Limb (tissue), 2 donors: ENCODE results near the gene NACC1.
A peak's percentile ranks its signal among the peaks of the same experiment; 100 is the strongest.
"Not testable (repeated sequence)": the region's sequence is repeated elsewhere in the genome, so short reads cannot be mapped to it uniquely, and the experiment has no call there.

Experiments used
- DNase-seq, 2 donors: peaks; one replicate each; pipeline ENCODE4 v3.0.0-alpha.2; 2016; ENCODE audit errors: extremely low spot score in 2 of 2

NACC1 gene

DNA sequence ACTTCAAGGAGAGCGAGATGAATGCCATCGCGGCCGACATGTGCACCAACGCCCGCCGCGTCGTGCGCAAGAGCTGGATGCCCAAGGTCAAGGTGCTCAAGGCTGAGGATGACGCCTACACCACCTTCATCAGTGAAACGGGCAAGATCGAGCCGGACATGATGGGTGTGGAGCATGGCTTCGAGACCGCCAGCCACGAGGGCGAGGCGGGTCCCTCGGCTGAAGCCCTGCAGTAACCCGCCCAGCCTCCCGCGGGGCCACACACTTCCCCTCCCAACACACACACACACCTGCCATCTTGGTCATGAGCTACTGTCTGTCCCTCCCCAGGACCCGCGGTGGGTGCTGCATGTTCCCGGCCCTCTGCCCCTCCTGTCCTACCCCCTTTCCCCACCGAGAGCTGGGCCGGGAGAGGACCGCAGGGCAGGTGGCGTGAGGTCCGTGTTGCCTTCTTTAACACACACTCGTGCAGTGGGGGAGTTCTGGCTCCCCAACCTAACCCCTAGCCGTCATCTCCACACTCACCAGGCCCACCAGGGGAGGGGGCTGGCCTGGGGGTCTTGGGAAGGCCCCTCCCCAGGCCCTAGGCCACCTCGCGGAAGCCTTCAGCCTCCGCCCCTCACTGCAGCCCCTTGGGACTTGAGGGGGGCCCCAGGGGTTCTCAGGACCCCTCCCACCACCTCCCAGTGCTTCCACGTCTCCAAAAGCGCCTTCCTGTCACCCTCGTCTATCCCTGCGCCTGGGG is 20.3 kb downstream of the NACC1 start:
- DNase-seq = no peak

DNA sequence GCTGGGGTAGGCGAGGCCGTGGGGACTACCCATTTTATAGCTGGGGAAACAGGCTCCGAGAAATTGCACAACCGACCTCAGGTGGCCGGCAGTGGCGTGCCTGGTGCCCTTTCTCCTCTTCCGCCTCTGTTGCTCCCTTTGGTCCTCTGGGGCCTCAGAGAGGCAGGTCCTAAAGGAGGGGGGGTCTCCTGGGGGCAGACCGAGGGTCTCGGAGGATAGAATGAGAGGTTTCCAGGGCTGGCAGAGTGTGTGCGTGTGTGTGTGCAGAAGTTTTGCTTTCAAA is 20.8 kb downstream of the NACC1 start:
- DNase-seq = no peak

DNA sequence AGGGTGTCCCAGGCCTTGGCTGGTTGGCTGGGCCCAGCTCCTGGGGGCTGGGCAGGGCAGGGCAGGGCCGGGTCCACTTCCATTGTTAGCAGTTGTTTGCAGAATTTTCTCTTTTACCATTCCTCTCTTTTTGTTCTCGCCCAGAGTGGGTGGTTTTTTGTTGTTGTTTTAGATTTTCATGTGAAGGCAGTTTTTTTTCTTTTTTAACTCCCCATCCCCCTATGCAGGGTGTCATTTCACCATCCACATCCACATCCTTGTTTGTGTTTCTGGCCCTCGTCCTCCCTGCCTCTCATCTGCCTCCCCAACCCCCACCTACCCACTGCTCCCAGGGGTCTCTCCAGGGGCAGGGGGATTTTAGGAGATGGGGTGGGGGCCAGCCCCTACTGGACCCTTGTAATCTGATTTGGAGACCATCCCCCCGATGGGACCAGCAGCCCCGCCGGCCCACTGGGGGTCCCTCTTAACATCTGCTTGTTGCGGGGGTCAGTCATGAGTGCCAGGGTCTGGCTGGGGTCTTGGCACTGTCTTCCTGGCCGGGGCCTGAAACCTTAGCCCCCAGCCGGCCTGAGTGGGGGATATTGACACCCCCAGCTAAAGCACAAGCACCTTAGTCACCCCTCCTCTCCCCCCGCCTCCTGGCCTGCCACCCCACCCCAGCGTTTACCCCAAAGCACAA is 21.7 kb downstream of the NACC1 start:
- DNase-seq = no peak

DNA sequence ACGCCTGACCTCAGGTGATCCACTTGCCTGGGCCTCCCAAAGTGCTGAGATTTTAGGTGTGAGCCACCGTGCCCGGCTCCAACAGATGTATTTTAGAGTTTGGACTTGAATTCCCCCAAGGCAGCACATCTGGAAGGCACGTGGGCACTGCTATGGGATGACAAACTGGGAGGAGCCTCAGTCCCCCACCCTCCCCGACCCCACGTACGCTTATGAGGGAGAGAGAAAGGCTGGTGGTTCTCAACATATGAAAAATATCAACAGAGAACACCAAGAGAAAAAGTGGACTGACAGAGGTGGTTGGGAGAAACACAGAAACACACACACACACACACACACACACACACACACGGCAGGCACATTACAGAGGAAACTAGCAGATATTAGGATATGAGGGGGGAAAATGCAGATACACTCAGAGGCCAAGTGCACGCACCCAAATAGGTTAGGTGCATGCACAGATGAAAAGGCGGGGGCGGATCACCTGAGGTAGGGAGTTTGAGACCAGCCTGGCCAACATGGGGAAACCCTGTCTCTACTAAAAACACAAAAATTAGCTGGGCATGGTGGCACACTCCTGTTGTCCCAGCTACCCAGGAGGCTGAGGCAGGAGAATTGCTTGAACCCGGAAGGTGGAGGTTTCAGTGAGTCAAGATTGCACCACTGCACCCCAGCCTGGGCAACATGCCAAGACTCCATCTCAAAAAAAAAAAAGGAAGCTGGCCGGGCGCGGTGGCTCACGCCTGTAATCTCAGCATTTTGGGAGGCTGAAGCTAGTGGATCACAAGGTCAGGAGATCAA is 28.9 kb downstream of the NACC1 start:
- no peak for DNase-seq

DNA sequence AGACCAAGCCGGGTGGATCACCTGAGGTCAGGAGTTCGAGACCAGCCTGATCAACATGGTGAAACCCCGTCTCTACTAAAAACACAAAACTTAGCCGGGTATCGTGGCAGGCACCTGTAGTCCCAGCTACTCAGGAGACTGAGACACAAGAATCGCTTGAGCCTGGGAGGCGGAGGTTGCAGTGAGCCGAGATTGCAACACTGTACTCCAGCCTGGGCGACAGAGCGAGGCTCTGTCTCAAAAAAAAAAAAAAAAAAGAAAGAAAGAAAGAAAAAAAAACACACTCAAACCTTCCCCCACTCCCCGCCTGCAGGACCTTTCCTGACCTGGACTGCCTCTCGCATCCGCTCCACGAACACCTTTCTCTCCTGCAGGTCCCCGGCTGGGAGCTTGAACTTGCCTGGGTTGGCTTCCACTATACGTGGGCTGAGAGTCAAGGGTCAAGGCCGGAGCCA is 31.1 kb downstream of the NACC1 start:
- not testable (repeated sequence) for DNase-seq

DNA sequence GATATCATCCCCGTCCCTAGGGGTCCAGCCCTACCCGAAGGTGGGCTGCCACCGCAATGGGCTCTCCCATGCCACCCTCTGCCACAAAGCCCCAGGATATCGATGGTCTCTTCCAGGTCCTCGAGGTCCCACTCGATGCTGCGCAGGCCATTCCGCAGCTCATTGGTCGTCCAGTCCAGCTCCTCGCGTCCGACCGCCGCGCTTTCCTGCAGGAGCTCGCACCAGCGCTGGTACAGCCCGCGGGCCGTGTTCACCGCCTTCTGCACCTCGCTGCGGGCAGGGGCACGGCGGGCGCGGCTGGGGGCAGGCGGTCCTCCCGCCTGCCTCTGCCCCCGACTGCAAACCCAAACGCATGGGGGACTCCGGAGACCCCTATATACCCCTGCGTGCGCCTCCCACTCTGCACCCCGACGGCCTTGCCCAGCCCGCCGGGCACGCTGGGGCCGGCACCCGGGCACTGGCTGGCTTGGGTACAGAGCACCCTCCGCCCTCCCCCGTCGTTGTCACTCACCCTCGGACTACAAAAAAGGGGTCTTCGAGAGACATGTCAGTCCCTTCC is 31.6 kb downstream of the NACC1 start:
- no peak for DNase-seq

DNA sequence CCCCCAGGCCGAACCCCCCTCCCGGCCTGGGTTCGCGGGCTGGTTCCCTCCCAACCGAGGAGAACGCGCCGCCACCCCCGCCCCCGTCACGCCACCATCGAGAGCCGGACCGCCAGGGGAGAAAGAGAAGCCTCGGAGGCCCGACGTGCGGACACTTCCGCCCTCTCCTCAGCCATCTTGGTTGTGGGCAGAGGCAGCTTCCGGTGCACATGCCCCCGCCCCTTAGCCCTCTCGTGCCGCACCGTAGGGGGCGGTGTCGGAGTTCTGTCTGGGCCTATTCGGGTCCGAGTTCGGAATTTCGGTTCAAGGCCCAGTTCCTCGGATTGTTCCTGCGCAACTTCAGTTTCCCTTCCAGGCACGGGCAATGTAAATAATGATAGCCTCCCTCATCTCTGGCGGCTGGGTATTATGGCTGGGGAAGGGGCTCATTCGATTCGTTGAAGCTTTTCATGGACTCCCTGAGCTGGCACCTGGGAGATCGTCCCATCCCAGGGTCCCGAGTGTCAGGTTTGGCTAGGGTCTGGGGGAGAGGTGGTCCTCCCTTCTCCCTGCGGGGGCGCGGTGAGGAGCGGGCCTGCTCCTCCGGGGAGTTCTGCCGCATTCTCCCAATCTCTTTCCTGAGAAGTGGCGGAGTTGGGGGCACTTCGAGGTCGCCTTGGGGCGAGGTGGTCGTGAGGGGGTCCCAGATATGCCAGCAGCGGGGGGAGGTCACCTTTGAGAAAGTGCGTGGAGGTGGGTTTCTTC is 32.3 kb downstream of the NACC1 start, which contains the start of the genes IER2 and STX10:
TSS of gene IER2 (plus strand) at position 225 of the 744 bp plus-strand sequence. CDS start 2,776 bp downstream, outside the sequence.
TSS of gene STX10 (minus strand) at position 189 of the 744 bp plus-strand sequence. CDS start 202 bp downstream, outside the sequence.
- peak; percentile 94 to 98 for DNase-seq

DNA sequence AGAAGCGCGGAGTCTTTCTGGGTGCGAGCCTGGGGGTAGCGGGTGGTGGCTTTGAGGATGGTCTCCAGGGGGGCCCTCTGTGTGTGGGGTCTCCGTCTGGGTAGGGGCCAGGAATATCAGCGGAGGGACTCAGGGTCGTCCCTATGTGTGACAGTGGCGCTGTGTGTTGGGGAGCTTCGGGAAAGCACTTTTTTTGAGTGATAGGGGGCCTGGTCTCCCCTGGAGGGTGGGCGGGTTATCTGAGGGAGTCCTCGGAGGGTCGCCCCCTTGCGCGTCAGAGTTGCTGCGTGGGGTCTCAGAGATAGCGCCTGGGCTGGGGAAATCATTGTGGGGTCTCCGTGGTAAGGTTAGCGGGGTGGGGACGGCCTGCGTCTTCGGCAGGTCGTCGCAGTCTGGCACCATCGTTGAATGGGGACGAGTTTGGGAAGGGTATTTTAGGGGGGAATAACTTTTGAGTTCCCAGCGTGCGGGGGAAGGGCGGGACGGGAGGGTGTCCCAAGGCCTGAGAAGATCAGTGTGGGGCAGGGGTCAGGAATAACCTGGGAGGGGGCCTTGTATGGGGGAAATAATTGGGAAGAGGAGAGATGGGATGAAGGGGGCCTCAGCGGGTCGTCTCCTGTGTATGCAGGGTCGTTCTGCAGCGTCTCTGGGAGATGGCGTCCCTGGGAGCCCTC is 33.0 kb downstream of the NACC1 start:
- no peak for DNase-seq

DNA sequence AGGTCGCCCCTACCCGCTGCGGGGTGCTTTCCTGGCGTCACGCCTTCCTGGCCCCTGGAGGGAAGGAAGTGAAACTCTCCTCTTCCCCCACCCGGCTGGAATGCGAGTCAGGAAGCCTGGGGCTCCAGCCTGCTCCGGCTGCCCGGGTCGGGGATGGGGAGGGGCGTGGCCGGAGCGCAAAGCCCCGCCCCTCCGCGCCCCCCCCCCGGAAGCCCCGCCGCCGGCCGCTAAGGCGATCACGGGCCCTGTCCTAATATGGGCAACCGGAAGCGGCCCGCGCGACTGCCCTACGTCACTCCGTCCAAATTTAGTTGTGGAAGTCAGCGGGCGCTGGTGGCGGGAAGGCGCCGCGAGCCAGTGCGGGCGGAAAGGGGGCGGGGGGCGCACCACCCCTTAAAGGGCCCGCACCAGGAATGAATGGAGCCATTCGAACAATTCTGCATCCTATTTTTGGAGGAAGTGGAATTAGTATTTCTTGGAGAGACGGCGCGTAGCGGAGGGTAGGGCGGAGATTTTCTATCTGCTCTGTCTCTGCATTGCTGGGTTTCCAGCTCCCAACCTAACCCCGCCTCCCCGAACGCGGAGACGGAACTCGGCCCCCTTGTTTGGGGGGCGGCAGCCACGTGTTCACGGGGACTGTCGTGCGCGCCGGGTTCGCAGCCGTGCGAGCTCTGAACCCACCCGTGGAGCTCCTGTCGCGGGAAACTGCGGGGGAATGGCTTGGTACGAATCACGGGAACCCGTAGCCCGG is 33.7 kb downstream of the NACC1 start:
- peak; percentile 98 to 99 for DNase-seq

DNA sequence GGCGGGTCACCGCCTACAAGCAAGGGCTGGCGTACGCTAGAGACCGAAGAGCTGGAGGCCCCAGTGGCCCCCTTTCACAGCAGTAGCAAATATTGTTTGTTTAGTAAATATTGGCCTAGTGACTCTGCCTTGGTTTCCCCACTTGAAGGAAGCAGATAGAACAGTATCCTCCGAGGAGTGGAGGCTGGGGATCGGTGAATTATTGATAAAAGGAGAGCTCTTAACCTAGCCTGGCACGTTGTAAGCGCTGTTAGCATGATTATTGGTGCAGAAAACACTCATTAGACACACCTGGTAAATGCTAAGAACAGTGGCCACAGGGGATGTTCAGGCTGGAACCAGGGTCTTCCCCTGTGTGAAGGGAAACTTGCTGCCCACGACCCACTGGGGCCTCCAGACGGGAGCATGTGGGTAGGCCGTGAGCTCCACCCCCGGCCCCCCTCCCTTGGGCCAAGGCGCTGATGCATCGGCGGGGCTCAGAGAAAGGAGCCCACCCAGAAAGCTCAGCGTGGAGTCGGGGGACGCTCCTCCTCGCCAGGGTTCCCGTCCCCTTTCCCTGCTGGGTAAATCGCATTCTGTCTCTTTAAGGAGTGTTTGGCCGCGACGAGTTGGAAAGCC is 34.4 kb downstream of the NACC1 start:
- no peak for DNase-seq

DNA sequence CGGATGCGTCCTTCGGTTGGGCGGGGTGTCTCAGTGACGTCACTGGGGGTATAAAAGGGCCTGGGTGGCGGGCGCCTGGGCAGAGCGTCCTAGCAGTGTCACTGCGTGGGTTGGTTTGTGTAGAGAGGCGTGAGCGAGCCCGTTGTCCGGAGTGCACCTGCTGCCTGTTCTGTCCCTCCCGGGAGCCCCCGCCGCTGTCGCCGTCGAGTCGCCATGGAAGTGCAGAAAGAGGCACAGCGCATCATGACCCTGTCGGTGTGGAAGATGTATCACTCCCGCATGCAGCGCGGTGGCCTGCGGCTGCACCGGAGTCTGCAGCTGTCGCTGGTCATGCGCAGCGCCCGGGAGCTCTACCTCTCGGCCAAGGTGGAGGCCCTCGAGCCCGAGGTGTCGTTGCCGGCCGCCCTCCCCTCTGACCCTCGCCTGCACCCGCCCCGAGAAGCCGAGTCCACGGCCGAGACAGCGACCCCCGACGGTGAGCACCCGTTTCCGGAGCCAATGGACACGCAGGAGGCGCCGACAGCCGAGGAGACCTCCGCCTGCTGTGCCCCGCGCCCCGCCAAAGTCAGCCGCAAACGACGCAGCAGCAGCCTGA is 35.0 kb downstream of the NACC1 start:
- peak; percentile 94 to 99 for DNase-seq

DNA sequence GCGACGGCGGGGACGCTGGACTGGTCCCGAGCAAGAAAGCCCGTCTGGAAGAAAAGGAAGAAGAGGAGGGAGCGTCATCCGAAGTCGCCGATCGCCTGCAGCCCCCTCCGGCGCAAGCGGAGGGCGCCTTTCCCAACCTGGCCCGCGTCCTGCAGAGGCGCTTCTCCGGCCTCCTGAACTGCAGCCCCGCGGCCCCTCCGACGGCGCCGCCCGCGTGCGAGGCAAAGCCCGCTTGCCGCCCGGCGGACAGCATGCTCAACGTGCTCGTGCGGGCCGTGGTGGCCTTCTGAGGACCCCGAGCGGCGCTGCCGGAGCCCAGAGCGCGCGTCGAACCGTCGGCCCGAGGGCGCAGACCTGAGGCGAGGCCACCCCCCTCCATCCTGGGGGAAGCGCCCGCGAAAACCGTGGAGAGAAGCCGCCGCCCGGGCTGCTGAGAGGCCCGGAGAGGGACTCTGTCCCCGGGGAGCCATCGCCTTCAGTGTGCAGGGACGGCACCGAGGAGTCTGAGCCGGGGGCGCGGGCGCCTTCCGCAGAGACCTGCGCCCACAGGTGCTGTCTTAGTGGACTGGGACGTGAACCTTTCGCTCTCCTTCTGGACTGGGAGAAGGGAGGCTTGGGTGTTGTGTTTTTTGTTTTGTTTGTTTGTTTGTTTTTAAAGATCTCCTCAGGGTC is 35.6 kb downstream of the NACC1 start:
- peak; percentile 21 to 64 for DNase-seq

DNA sequence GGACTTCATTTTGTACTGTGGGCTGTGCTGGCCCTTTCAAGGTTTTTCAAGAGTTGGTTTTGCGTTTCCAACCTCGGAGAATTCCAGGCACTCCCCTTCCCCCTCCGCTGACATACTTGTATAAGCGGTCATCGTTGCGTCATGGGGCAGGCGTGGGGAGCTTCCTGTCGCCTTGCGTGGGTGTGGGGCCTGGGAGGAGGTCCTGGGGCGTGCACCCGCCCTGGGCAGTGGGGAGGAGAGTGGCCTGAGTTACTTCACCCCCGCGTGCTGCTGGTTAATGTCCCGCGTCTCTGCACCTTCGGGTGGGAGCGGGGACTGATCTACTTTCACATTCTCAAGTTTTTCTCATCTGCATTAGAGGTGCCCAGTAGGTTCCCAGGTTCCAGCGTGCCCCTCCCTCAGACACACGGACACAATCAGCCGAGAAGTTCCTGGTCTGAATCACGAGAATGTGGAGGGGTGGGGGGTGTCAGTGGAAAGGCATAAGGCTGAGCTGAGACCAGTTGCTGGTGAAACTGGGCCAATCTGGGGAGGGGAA is 36.2 kb downstream of the NACC1 start:
- DNase-seq = peak; percentile 80 to 82

DNA sequence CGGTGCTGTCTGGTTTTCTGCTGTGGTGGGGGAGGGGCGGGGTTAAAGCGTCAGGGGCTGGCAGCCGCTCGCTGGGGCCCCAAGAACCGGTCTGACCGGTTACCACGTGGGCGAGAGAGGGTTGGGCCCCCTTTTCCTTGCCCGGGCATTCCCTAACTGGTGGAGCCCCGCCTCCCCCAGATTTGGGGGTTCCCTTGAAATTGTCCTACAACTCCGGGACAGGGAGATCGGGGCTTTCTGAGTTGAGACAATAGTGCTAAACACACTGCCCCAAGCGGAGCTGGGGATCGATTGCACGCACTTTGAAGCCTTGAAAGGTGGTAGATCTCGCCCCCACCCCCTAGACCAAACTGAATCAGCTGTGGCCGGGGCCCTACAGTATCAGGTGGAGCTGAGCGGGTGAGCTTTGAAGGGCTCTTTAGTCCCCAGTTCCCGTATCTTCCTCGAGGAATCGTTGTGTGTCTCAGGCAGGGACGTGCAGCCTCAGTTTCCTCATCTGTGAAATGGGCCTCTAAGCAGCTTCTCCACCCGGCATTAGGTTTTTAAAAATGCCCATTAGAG is 36.9 kb downstream of the NACC1 start:
- DNase-seq = peak; percentile 36 to 87

DNA sequence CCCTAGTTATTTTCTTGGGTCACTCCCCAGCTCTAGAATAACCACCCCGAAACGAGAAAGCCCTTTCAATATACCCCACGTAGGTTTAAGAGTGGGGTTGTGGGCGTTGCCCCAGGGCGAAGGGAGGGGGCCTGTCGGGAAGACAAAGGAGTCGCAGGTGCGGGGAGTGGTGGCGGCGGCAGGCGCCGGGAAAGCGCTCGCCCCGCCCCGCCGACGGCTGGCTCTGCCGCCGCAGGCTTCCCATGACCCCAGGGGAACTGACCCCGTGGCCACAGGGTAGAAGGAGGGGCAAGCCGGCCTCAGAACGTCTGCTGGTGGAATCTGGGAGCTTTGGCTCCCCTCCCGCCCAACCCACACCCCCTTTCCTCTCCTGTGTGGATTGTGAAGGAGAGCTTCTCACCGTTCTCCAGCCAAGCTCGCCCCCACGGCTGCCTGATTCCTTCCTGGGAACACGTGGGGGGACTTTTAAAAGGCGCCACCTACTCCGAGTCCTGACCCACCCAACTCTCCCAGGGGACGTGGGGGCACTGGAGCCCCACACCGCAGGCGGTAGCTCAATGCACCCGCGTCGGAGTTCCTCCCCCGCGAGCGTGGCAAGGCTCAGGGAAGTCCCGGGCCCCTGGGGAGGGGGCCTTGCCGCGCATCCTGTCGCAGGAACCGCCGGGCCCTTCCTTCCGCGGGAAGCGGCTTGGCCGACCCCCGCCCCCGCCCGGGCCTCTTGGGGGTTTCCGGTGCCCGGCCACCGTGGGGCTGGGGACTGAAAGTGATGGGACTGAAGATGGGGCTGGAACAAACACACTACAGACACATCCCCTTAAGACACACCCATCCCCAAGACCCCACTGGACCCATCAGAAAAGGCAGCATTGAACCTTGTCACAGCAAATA is 37.7 kb downstream of the NACC1 start:
- peak; percentile 46 to 87 for DNase-seq

DNA sequence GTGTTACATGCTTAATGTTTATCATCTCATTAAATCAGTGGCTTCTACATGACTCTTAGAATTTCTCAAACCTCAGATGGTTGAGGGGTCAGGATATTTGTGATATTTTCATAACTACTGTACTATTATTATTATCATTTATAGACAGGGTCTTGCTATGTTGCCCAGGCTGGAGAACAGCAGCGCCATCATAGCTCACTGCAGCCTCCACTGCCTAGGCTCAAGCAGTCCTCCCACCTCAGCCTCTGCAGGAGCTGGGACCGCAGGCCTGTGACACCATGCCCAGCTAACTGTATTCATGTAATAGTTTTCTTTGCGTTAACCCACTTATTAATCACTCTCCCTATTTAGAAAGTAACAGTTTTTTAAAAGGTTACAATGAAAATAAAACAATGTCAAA is 41.6 kb downstream of the NACC1 start:
- DNase-seq = no peak

DNA sequence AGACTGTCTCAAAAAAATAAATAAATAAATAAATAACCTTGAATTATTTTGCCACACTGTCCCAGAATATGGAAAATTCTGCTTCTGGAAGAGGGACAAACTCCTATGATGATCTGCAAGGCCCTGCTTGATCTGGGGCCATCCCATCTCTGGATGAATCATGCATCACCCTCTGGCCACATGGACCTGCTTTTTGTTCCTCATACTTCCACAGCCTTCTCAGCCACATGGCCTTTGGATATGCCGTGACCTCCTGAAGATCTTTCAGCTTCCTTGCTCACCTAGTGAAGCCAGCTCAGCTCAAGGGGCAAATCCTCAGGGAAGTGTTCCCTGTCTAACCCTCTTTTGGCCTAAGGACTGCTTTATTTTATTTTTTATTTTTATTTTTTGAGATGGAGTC is 42.5 kb downstream of the NACC1 start:
- DNase-seq = no peak
